Neural progenitor cell (in vitro differentiated cells): ENCODE measurements around the gene CLEC1A. TPM values are rescaled to one million over a fixed set of nuclear protein-coding genes. Genes with fewer than 3 reads are reported as not detected.
A peak's percentile ranks its signal among the peaks of the same experiment; 100 is the strongest.

Experiments used
- DNase-seq: peaks from one replicate; pipeline ENCODE4 v3.0.0-alpha.2; 2016; ENCODE audit warnings: low spot score
- H2AFZ ChIP-seq: fragments of 200-600 bp; sonication (generic); replicated peaks from 2 replicates; pipeline ENCODE4 v1.6.1; 2016; ENCODE audit warnings: antibody characterized with exemption
- H3F3A ChIP-seq: fragments of 200-600 bp; sonication (generic); 2 replicates; pipeline ENCODE4 v1.6.1; 2016; ENCODE audit warnings: antibody characterized with exemption, low read depth
- H3K27ac ChIP-seq: fragments of 200-600 bp; sonication (generic); 2 replicates; pipeline ENCODE4 v1.5.1; 2016; ENCODE audit warnings: mild to moderate bottlenecking
- H3K27me3 ChIP-seq: fragments of 200-600 bp; sonication (generic); 2 replicates; pipeline ENCODE4 v1.6.1; 2016; ENCODE audit warnings: mild to moderate bottlenecking, moderate library complexity
- H3K36me3 ChIP-seq: fragments of 200-600 bp; sonication (generic); 2 replicates; pipeline ENCODE4 v1.5.1; 2016
- H3K4me1 ChIP-seq: fragments of 200-600 bp; sonication (generic); 2 replicates; pipeline ENCODE4 v1.6.1; 2016; ENCODE audit warnings: mixed run types
- H3K4me2 ChIP-seq: fragments of 200-600 bp; sonication (generic); 2 replicates; pipeline ENCODE4 v1.6.1; 2016
- H3K4me3 ChIP-seq: fragments of 200-600 bp; sonication (generic); 2 replicates; pipeline ENCODE4 v1.5.1; 2016
- H3K79me2 ChIP-seq: fragments of 200-600 bp; sonication (generic); 2 replicates; pipeline ENCODE4 v1.6.1; 2016; ENCODE audit warnings: low read depth
- H3K9ac ChIP-seq: fragments of 200-600 bp; sonication (generic); 2 replicates; pipeline ENCODE4 v1.6.1; 2016
- H3K9me3 ChIP-seq: fragments of 200-600 bp; sonication (generic); 2 replicates; pipeline ENCODE4 v1.5.1; 2016; ENCODE audit warnings: low read depth
- H4K20me1 ChIP-seq: fragments of 200-600 bp; sonication (generic); 2 replicates; pipeline ENCODE4 v1.6.1; 2016; ENCODE audit warnings: low read depth
- H3K27ac Mint-ChIP-seq: 3 replicates; pipeline ENCODE4 v1.8.0; 2021; ENCODE audit warnings: mixed read lengths
- H3K27me3 Mint-ChIP-seq: 2 replicates; pipeline ENCODE4 v1.8.0; 2022; ENCODE audit warnings: low read depth, mild to moderate bottlenecking, inconsistent platforms, moderate library complexity, mixed read lengths; ENCODE audit not compliant: insufficient read depth
- H3K36me3 Mint-ChIP-seq: 3 replicates; pipeline ENCODE4 v1.8.0; 2021; ENCODE audit warnings: mixed read lengths
- H3K4me1 Mint-ChIP-seq: 3 replicates; pipeline ENCODE4 v1.8.0; 2021; ENCODE audit warnings: mixed read lengths
- H3K4me3 Mint-ChIP-seq: 3 replicates; pipeline ENCODE4 v1.8.0; 2021; ENCODE audit warnings: mild to moderate bottlenecking, moderate library complexity, mixed read lengths
- H3K9me3 Mint-ChIP-seq: 3 replicates; pipeline ENCODE4 v1.8.0; 2020; ENCODE audit warnings: mixed read lengths
- CTCF ChIP-seq: fragments of 200-600 bp; sonication (generic); IDR thresholded peaks from 2 replicates; pipeline ENCODE4 v1.5.1; 2017; ENCODE audit warnings: antibody characterized with exemption, mild to moderate bottlenecking
- EZH2 ChIP-seq: fragments of 200-600 bp; sonication (generic); IDR thresholded peaks from 2 replicates; pipeline ENCODE4 v1.6.1; 2017; ENCODE audit warnings: antibody characterized with exemption, mild to moderate bottlenecking, moderate library complexity
- EZH2phosphoT487 ChIP-seq: fragments of 200-600 bp; sonication (generic); IDR thresholded peaks from 2 replicates; pipeline ENCODE4 v1.6.1; 2017; ENCODE audit warnings: antibody characterized with exemption
- total RNA-seq: library from RNA; depleted of rRNA; stranded (reverse); fragments of >200 nt; gene quantifications from 2 replicates; pipeline ENCODE4 v1.2.3, GENCODE V29; 2015; ENCODE audit warnings: low replicate concordance

CLEC1A gene
- total RNA-seq, 1 donor from 2014 or later: not detected

- H3K9ac ChIP-seq: no peak overlapping the region
- H4K20me1 ChIP-seq: no peaks in the 10 kb centered on the region
- H3K9me3 ChIP-seq: no peaks in the 10 kb centered on the region
- H3K79me2 ChIP-seq: no peaks in the 10 kb centered on the region
- H3K9me3 Mint-ChIP-seq: no peaks in the 10 kb centered on the region
- no peaks in the 10 kb centered on the region for H3K36me3 Mint-ChIP-seq
- no peak overlapping the region for H3K27ac ChIP-seq
- peaks cover 7% of the 10 kb centered on the region for H3K4me1 Mint-ChIP-seq
- no peak overlapping the region for H3K27ac Mint-ChIP-seq
- no peaks in the 10 kb centered on the region for H3K27me3 ChIP-seq
- H3K27me3 Mint-ChIP-seq: no peaks in the 10 kb centered on the region
- DNase-seq: no peak
- H3K36me3 ChIP-seq: no peaks in the 10 kb centered on the region
- H3K4me3 Mint-ChIP-seq: no peak overlapping the region
- peaks cover 6% of the 10 kb centered on the region for H3K4me1 ChIP-seq
- no peak overlapping the region for H3K4me2 ChIP-seq
- H2AFZ ChIP-seq: peak overlapping the region; percentile 27
- no peak for TF ChIP-seq EZH2phosphoT487
- TF ChIP-seq CTCF: no peak
- no peak for TF ChIP-seq EZH2
- no peak overlapping the region for H3K4me3 ChIP-seq
- H3F3A ChIP-seq: no peaks in the 10 kb centered on the region
Measured at GRCh38 chr12:10072131-10072530, 26.7 kb downstream of the CLEC1A start.

- Mint-ChIP-seq H3K4me3 (no peak overlapping the region), H3K9me3 (no peaks in the 10 kb centered on the region), H3K27ac (no peak overlapping the region), H3K27me3 (no peaks in the 10 kb centered on the region), H3K36me3 (no peaks in the 10 kb centered on the region), H3K4me1 (peaks cover 7% of the 10 kb centered on the region)
- H2AFZ ChIP-seq: no peak overlapping the region
- H3K27ac ChIP-seq: no peak overlapping the region
- DNase-seq: no peak
- H3K79me2 ChIP-seq: no peaks in the 10 kb centered on the region
- H3K9ac ChIP-seq: no peak overlapping the region
- peaks cover 6% of the 10 kb centered on the region for H3K4me1 ChIP-seq
- no peak overlapping the region for H3K4me3 ChIP-seq
- H3K4me2 ChIP-seq: no peak overlapping the region
- TF ChIP-seq EZH2 (no peak), EZH2phosphoT487 (no peak), CTCF (no peak)
- H3K9me3 ChIP-seq: no peaks in the 10 kb centered on the region
- no peaks in the 10 kb centered on the region for H4K20me1 ChIP-seq
- no peaks in the 10 kb centered on the region for H3K27me3 ChIP-seq
- no peaks in the 10 kb centered on the region for H3F3A ChIP-seq
- no peaks in the 10 kb centered on the region for H3K36me3 ChIP-seq
Measured at GRCh38 chr12:10070380-10070779, 28.4 kb downstream of the CLEC1A start.

- Mint-ChIP-seq H3K4me3 (no peak overlapping the region), H3K36me3 (no peaks in the 10 kb centered on the region), H3K27ac (no peak overlapping the region), H3K27me3 (no peaks in the 10 kb centered on the region), H3K4me1 (peaks cover 7% of the 10 kb centered on the region), H3K9me3 (no peaks in the 10 kb centered on the region)
- no peaks in the 10 kb centered on the region for H3F3A ChIP-seq
- no peak for TF ChIP-seq EZH2phosphoT487
- no peak for TF ChIP-seq EZH2
- no peak for TF ChIP-seq CTCF
- DNase-seq: no peak
- H3K27ac ChIP-seq: no peak overlapping the region
- no peaks in the 10 kb centered on the region for H4K20me1 ChIP-seq
- no peak overlapping the region for H3K9ac ChIP-seq
- H3K4me3 ChIP-seq: no peak overlapping the region
- H3K27me3 ChIP-seq: no peaks in the 10 kb centered on the region
- no peak overlapping the region for H2AFZ ChIP-seq
- no peaks in the 10 kb centered on the region for H3K9me3 ChIP-seq
- no peak overlapping the region for H3K4me2 ChIP-seq
- H3K4me1 ChIP-seq: peaks cover 6% of the 10 kb centered on the region
- no peaks in the 10 kb centered on the region for H3K36me3 ChIP-seq
- no peaks in the 10 kb centered on the region for H3K79me2 ChIP-seq
Measured at GRCh38 chr12:10069976-10070375, 28.8 kb downstream of the CLEC1A start.
